A549 (cell line): ENCODE results near the gene DTNB.

Source experiments
- EHMT2 ChIP-seq: fragments of 200-600 bp; sonication (generic); IDR thresholded peaks from 2 replicates; pipeline ENCODE4 v1.6.1; 2016; ENCODE audit warnings: antibody characterized with exemption, low read depth, mild to moderate bottlenecking, moderate library complexity
- EP300 ChIP-seq, 2 experiments: fragments of >200 bp; sonication (Bioruptor Twin); formaldehyde crosslinking; IDR thresholded peaks; 2 replicates in 1 of 2; 3 replicates in 1 of 2; pipeline ENCODE4 v1.6.1; 2016 to 2017
- HEYL ChIP-seq: fragments of 250-450 bp; sonication (Bioruptor Pico); IDR thresholded peaks from 2 replicates; pipeline ENCODE4 v1.8.0; 2021; ENCODE audit warnings: mild to moderate bottlenecking, moderate library complexity
- PHF8 ChIP-seq: fragments of 200-600 bp; sonication (generic); IDR thresholded peaks from 2 replicates; pipeline ENCODE4 v1.6.1; 2016; ENCODE audit warnings: low read depth, mild to moderate bottlenecking, antibody characterized with exemption, moderate library complexity, borderline replicate concordance
- TF ChIP-seq, protein P1 (sequence below): fragments of >200 bp; sonication (Bioruptor Twin); formaldehyde crosslinking; IDR thresholded peaks from 3 replicates; pipeline ENCODE4 v1.5.1; 2016
- TF ChIP-seq, protein P2 (sequence below): IDR thresholded peaks from 2 replicates; pipeline ENCODE4 v1.6.1; 2012; ENCODE audit warnings: low read depth, borderline replicate concordance
- TF ChIP-seq, protein P3 (sequence below): fragments of 450-650 bp; IDR thresholded peaks from 2 replicates; pipeline ENCODE4 v1.6.1; 2014; ENCODE audit warnings: antibody characterized with exemption

DNA sequence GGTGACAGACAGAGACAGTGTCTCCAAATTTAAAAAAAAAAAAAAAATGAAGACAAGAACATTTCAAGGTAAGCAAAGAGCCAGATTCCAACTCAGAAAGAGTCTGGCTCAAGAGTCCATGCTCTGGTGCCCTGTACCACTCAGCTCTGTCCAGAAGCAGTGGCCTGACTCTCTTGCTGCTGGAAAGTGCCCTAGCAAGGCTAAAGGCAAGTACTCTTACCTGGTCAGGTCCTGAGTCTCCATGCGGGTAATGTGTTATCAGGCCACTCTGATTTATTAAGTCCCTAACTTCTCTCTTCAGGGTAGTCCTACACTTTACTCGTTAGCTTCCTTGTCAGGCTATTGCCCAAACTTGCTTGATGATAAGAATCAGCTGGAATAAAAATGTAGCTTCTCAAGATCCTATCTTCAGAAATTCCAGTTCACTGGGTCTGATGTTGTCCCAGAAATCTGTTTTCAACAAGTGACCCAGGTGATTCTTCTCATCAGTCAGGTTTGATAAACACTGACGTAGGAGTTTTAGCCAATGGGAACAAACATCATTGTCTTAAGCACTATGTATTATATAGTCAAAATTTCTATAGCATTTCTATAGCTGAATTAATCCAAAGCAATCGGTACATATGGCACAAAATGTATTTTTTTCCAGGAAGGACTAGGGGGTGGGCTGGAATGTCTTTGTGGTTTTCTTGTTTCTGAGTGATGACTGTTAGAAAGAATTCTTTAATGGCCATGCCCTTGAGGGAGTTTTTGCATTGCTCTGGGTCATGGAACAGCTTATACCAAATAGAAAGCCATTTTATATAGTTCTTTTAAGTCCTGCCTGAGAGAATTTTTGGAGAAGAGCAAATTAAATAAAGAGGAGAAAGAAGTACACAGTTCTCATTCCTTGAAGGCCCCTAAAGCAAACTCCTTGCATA is 191.7 kb downstream of the DTNB start:
- TF ChIP-seq, protein P1, sequence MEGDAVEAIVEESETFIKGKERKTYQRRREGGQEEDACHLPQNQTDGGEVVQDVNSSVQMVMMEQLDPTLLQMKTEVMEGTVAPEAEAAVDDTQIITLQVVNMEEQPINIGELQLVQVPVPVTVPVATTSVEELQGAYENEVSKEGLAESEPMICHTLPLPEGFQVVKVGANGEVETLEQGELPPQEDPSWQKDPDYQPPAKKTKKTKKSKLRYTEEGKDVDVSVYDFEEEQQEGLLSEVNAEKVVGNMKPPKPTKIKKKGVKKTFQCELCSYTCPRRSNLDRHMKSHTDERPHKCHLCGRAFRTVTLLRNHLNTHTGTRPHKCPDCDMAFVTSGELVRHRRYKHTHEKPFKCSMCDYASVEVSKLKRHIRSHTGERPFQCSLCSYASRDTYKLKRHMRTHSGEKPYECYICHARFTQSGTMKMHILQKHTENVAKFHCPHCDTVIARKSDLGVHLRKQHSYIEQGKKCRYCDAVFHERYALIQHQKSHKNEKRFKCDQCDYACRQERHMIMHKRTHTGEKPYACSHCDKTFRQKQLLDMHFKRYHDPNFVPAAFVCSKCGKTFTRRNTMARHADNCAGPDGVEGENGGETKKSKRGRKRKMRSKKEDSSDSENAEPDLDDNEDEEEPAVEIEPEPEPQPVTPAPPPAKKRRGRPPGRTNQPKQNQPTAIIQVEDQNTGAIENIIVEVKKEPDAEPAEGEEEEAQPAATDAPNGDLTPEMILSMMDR: no peak
- no peak for TF ChIP-seq EP300 (IDR thresholded peaks at IDR 0.05)
- TF ChIP-seq HEYL (CRISPR knock-in tag): no peak
- no peak for TF ChIP-seq PHF8
- TF ChIP-seq, protein P2, sequence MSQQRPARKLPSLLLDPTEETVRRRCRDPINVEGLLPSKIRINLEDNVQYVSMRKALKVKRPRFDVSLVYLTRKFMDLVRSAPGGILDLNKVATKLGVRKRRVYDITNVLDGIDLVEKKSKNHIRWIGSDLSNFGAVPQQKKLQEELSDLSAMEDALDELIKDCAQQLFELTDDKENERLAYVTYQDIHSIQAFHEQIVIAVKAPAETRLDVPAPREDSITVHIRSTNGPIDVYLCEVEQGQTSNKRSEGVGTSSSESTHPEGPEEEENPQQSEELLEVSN: no peak
- TF ChIP-seq, protein P3, sequence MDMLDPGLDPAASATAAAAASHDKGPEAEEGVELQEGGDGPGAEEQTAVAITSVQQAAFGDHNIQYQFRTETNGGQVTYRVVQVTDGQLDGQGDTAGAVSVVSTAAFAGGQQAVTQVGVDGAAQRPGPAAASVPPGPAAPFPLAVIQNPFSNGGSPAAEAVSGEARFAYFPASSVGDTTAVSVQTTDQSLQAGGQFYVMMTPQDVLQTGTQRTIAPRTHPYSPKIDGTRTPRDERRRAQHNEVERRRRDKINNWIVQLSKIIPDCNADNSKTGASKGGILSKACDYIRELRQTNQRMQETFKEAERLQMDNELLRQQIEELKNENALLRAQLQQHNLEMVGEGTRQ: no peak
- TF ChIP-seq EHMT2: no peak
